Measurements from ENCODE around the gene RMRP.

- no peak for TF ChIP-seq CHD1 (IDR thresholded peaks at IDR 0.05; ENCODE audit: low read depth, low read length)
- no peak for TF ChIP-seq RAD21 (IDR thresholded peaks at IDR 0.05; ENCODE audit: low read length)
- no peak for TF ChIP-seq CTCF (conservative IDR thresholded peaks at IDR 0.05; ENCODE audit: low read depth, low read length)
- no peak for TF ChIP-seq CEBPB (IDR thresholded peaks at IDR 0.05; ENCODE audit: low read depth, low read length)
Observed at GRCh38 chr9:35618325-35618727, 39.5 kb downstream of the RMRP start, which contains the start of gene CD72.
